Neural progenitor cell (in vitro differentiated cells): ENCODE data around the gene HNMT.

ENCODE experiments used
- EZH2 ChIP-seq: fragments of 200-600 bp; sonication (generic); IDR thresholded peaks from 2 replicates; pipeline ENCODE4 v1.6.1; 2017; ENCODE audit warnings: antibody characterized with exemption, mild to moderate bottlenecking, moderate library complexity
- TF ChIP-seq, protein P1 (sequence below): fragments of 200-600 bp; sonication (generic); IDR thresholded peaks from 2 replicates; pipeline ENCODE4 v1.5.1; 2017; ENCODE audit warnings: antibody characterized with exemption, mild to moderate bottlenecking

DNA sequence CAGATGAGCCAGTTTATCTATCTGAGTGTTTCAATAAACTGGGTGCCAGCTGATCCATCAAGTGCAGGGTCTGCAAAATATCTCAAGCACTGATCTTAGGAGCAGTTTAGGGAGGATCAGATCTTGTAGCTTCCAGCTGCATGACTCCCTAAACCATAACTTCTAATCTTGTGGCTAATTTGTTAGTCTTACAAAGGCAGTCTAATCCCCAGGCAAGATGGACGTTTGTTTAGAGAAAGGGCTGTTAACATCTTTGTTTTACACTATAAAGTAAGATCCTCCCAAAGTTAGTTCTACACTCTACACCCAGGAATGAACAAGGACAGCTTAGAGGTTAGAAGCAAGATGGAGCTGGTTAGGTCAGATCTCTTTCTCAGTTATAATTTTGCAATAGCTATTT lies 28.7 kb upstream of the HNMT start:
- TF ChIP-seq EZH2: no peak
- TF ChIP-seq, protein P1, sequence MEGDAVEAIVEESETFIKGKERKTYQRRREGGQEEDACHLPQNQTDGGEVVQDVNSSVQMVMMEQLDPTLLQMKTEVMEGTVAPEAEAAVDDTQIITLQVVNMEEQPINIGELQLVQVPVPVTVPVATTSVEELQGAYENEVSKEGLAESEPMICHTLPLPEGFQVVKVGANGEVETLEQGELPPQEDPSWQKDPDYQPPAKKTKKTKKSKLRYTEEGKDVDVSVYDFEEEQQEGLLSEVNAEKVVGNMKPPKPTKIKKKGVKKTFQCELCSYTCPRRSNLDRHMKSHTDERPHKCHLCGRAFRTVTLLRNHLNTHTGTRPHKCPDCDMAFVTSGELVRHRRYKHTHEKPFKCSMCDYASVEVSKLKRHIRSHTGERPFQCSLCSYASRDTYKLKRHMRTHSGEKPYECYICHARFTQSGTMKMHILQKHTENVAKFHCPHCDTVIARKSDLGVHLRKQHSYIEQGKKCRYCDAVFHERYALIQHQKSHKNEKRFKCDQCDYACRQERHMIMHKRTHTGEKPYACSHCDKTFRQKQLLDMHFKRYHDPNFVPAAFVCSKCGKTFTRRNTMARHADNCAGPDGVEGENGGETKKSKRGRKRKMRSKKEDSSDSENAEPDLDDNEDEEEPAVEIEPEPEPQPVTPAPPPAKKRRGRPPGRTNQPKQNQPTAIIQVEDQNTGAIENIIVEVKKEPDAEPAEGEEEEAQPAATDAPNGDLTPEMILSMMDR: no peak
